ENCODE data around the gene PLEKHA8.

- TF ChIP-seq CTCF (conservative IDR thresholded peaks at IDR 0.05; ENCODE audit: low read length), result no peak
- TF ChIP-seq EZH2phosphoT487 (IDR thresholded peaks at IDR 0.05; ENCODE audit: borderline replicate concordance, low read depth, low read length), result no peak
These were observed 61.9 kb downstream of the PLEKHA8 start for GRCh38 chr7:30090111-30090510.
